Left colon (tissue), 2 donors: ENCODE results near the gene RGS5. TPM values are rescaled to one million over a fixed set of nuclear protein-coding genes. Genes with fewer than 3 reads are reported as not detected.

Experiments used
- ATAC-seq: fragments of 200-7000 bp; cut with Tn5 transposase; one replicate; pipeline ENCODE4 v1.9.1; 2020; ENCODE audit warnings: mild to moderate bottlenecking, moderate library complexity
- DNase-seq, 2 donors: peaks; one replicate each; pipeline ENCODE4 v3.0.0-alpha.2; 2020
- intact Hi-C, 2 donors: fragments of 100-400 bp; cut with DNase I in 1 of 2; cut with micrococcal nuclease in 1 of 2; formaldehyde crosslinking; loops; one replicate each; pipeline versions ENCODE4 v1.11.2 to v1.14.0; 2022; cut with DNase I, micrococcal nuclease
- total RNA-seq, 2 donors: library from RNA; stranded (reverse); fragmentation: NEBNext Ultra II Directional; extraction: Animal tissue kit (Norgen Biotek cat#: 25700); gene quantifications; one replicate each; pipeline ENCODE4 v1.2.1, GENCODE V29; 2021
- donor health status: DM: no; HTN: no; CAD: no.
- donor health status: DM: yes; HTN: yes; CAD: no.

RGS5 gene
- total RNA-seq, 2 donors from 2014 or later: 32.3 to 48.9 TPM

DNA sequence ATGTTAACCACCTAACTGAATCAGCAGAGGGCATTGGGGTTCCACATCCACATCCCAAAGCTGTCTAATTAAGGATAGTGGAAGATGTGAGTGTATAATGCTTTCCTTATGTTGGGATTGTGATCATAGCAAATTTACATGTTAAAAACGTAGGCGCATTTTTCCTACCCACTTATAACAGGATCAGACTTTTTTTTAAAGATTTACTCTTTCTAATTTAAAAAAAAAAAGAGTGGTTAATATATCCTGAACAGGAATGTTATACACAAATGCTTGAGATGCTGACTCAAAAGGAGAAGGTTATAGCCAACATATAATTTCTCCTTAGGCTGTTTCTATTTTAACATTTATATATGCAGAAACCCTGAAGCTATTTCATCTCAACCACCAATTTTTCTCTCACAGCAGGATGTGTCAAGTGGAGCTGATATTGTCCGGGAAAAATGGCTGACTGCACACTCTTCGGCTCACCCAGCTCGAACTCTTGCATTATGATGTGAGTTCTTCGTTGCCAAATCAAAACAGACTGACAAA lies 40.3 kb downstream of the RGS5 start:
- DNase-seq (no peak), ATAC-seq (no peak)
- intact Hi-C loops: no loop called here

DNA sequence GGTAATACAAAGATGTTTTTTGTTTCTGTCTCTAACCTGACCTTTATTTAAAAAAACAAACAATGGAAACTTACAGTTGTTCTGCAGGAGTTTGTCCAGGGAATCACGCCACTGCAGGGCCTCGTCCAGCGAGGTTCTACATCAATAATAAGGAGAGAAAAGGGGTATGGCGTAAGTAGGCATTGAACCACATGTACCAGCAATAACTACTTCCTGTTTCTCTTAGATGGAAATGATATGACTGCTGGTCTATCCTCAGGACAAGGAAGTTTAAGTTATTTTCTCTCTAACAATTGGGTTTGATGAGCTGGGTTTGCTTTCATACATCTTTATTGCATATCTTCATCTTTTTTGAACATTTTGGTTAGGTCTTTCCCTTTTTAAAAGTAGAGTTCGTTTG lies 40.9 kb downstream of the RGS5 start:
- DNase-seq (no peak), ATAC-seq (no peak)
- intact Hi-C loops: no loop called here

DNA sequence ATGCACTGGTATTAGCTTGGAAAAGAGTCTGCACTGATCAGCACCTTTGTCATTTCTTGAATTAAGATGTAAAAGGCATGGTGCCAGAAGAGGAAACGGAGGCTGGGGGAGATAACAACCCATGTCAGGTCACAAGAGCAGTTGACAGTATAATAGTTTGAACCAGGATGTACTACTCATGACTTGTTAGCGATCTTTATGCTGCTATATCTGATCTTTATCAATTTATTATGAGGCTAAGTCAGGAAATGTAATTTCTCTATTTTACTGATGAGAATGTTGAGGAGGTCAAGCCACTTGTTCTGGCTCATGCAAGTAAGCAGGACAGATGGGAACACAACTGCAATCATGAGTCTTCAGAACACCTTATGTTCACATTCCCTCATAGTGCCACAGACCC lies 41.4 kb downstream of the RGS5 start:
- intact Hi-C loops: no loop called here
- ATAC-seq (no peak), DNase-seq (no peak)

DNA sequence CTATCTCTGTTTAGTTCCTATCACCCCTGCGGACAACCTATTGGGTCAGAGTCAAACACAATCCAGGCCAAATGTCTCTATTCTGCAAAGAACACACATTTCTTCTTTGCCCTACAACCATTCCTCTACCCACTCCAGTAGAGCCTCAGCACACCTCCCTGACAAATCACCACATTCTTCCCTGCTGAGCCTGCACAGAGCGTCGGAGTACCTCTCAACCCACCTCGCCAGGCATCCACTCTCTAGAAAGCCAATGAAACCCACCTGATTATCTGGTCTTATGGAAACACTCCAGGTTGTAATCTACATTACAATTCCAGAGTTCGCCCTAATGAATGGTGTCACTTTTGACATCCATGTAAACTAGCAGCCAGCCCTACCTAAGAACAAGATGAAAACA lies 47.1 kb downstream of the RGS5 start:
- no peak for DNase-seq
- intact Hi-C loops: no loop called here
- no peak for ATAC-seq

DNA sequence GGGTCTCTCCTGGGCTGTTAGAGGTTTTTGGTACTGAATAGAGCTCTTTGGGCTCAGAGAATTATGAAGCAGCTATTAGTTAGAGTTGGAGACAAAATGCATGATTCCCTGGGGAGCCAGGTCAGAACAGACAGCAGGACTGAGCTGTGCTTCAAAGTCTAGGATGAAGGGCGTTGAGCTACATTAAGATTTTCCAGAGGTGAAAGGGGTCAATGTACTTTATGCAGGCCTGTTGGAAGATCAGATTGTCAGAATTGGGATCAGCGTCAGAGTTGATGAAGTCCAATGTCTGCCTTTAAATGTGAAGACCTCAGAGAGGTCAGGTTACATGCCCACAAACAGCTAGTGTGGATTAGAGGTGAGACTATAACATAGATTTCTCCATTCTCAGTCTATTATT lies 53.8 kb downstream of the RGS5 start:
- DNase-seq: no peak
- intact Hi-C loops: no loop called here
- ATAC-seq: no peak

DNA sequence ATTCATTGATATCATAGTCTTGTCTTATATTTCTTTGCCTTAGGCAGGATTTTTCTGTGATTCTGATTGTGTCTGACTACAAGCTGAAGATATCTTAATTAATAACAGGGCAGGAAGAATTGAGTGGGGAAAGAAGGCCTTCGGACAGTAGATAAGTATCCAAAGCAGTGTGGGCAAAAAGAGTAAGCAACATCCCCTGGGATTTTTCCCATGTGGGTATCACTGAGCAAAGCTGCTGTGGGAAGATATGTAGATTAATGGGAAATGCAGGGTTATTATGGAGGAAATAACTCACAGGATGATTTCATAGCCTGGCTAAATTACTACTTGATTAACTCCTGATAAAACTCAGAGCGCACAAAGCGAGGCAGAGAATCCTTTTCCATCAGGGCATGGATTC lies 55.7 kb downstream of the RGS5 start:
- ATAC-seq: no peak
- intact Hi-C loops: no loop called here
- no peak for DNase-seq

DNA sequence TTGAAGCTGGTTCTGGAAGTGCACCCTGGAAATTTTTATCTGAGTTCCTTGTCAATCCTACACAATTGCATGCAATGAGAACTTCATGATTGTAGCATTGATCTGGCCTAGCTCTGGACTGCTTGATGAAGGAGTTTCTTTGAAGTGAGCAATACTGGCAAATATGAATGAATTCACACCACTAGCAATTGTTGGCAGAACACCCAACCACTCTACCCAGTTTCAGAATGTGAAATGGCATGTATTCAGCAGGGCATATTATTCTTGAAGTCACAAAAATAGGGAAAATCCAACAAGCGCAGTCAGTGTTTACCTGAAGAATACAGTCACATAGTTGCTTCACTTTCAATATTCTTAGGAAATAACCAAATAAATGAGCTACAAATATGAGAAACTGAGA lies 57.3 kb downstream of the RGS5 start:
- no peak for ATAC-seq
- DNase-seq: no peak
- intact Hi-C loops: no loop called here

DNA sequence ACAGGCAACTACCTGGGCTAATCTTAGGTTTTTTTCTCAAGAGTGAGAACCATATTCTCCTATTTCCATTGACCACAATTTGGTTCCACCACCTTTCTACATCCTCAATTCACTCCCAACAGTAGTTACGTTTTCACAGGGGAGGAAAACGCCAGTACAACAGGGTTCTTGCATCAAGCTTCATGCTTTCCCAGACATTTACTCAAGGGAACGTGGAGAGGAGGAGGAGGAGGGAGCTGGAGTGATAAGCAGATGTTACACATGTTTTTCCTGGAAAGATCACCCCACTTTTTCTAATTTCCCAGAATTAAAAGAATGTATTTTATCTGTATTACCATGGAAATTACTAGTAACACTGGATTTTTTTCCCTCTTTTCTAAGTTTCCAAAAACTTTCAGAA lies 58.3 kb downstream of the RGS5 start:
- DNase-seq: no peak
- no peak for ATAC-seq
- intact Hi-C loops: no loop called here

DNA sequence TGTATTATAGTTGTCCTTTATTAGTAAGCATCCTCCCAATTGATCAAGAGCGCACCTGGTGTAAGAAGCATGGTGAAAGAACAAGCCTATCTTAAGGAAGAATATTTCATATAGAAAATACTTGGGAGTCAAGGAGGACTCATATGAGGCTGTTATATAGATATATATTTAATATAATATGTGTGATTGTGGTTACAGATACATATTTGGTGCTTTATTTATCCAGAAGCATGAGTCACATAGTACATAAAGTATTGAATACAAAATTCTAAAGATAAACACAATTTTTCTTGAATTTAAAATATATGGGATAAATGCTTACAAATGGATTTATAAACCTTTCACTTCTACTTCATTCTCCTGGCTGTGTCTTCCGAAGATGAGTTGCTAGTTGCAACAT lies 60.6 kb downstream of the RGS5 start:
- ATAC-seq (no peak), DNase-seq (no peak)
- intact Hi-C loops: no loop called here

DNA sequence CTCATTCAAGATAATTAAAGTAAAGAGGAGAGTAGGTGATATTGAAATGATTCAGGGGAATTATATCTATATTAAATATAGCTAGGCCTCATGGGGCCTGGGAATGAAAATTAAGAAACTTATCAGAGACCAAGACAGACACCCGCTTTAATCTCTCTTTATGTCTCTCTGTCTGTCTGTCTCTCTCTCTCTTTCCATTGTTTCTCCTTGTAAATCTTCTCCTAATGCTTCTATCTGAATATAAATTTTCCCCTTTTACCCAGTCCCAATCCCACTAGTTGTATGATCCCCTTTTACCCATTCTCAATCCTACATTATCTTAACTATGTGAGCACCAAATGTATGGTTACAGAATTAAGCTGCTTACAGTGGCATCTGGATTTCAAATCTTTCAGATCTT lies 61.2 kb downstream of the RGS5 start:
- ATAC-seq: no peak
- intact Hi-C loops: no loop called here

DNA sequence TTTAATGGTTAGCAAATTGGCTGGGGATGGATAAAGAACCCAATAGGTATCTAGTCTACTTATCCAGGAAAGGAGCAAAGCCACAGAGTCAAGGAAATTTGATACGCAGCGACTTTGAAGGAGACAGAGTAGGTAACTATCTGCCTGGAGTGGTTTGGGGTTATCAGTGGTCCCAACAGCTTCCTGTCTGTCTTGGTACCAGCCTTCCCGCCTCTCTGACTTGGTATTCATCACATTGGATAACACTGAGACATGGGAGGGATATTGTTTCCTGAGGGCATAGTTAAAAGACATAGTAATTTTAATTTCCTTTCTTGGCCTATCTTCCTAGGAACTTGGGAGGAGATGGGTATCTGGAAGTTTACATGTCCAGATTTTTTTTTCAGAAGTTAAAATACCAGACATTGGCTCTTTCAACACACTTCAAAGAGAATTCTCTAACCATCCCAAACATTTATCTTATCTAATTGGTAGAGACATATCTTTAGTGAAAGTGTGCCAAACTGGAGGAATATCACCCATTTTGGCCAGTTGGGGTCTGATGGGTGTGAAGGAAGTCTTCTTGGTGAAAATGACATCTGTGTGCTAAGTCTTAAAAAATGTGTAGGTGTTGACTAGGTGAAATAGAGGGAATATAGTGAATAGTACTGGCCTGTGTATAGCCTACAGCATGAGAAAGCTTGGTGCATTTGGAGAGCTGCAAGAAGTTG lies 65.0 kb downstream of the RGS5 start:
- intact Hi-C loops: no loop called here
- ATAC-seq (no peak), DNase-seq (no peak)

More for the DNA sequence above, 61.2 kb downstream of the RGS5 start:
- DNase-seq: no peak

DNA sequence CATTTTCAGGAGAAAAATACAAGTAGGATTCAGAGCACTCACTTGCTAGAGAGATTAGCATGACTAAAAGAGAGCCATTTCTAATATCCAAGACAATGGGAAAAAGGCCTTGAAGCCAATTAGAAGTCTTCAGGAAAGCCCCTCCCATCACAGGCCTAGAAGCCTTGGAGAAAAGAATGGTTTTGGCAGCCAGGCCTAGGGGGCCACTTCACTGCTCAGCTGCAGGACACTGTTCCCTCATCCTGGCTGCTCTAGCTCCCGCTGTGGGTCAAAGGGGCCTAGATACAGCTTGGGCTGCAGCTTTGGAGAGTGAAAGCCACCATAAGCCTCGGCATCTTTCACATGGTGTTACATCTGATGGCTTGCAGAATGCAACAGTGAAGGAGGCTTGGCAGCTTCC lies 70.7 kb downstream of the RGS5 start:
- intact Hi-C loops: no loop called here
- DNase-seq: no peak
- no peak for ATAC-seq

DNA sequence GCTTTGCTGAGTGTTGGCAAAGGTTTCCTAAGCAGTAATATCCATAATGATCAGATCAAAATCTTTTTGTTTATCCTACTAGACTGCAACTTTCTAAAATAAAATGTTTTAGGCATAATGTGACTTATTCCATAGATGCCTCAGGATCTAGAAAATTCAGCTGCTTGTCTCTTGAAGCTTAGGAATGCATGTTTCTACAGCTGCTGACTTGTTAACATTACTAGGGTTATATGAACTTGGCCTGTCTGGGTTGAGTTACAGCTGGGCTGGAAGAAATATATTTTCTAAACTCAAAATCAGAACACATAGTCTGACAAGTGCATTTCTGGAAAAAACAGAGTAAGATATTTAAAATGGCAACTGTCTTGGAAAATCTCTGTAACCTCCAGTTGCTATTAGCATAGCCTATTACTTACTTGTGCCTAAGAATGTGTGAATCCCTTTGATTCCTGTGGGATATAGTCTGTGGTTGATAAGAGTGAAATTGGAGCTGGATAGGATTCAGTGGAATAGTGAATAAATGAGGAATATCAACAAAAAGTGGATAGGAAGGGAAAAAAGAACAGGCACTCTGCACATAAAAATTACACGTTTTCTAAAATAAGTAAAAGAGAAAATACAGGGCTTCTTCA lies 72.4 kb downstream of the RGS5 start:
- ATAC-seq (no peak), DNase-seq (no peak)
- intact Hi-C loops: no loop called here

DNA sequence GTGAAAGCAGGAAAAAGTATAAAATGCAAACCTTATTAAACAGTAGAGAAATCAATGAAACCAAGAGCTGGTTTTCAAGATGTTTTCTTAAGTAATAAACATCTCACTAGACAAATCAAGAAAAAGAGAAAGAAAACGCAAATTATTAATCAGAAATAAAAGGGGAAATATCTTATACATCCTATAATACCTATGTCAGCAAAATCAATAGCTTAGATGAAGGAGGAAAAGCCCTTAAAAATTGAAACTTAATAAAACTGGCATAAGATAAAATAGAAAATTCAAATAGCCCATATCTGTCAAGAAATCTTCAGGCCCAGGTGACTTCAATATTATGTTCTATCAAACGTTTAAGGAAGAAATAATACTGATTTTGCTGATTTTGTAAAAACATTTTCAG lies 74.4 kb downstream of the RGS5 start:
- intact Hi-C loops: no loop called here
- no peak for ATAC-seq
- no peak for DNase-seq

DNA sequence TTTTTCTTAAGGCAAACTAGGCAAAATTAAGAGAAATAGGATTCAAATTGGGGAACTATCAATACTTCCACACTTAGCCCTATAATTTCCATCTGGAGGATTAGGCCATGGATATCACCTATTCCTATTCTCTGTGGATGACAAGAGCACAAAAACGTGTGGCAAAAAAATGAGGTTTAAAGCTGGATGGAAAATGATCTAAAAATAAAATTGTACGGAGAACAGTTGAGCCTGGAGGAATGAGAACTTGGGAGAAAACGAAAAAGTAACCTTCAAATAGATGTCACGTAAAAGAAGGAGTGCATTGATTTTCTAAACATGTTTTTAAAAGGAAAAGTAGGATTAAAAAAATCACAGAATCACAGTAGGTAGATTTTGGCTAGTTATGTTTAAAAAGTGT lies 77.9 kb downstream of the RGS5 start:
- DNase-seq: no peak

DNA sequence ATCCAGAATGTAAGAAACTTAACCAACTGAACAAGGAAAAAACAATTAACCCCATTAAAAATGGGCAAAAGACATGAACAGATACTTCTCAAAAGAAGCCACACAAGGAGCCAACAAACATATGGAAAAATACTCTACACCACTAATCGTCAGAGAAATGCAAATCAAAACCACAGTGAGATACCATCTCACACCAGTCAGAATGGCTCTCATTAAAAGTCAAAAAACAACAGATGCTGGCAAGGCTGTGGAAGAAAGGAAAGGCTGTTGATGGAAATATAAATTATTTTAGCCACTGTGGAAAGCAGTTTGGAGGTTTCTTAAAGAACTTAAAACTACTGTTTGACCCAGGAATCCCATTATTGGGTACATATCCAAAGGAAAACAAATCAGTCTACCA lies 82.3 kb downstream of the RGS5 start:
- DNase-seq (no peak), ATAC-seq (no peak)
- intact Hi-C loops: no loop called here

More for the DNA sequence above, 77.9 kb downstream of the RGS5 start:
- ATAC-seq: no peak
- intact Hi-C loops: no loop called here

DNA sequence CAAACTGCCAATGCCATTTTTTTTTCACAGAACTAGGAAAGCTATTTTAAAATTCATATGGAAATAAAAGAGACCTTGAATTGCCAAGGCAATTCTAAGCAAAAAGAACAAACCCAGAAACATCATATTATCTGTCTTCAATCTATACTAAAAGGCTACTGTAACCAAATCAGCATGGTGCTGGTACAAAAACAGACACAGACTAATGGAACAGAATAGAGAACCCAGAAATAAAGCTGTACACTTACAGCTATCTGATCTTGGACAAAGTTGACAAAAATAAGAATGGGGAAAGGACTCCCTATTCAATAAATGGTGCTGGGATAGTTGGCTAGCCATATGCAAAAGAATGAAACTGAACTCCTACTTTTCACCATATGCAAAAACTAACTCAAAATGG lies 83.0 kb downstream of the RGS5 start:
- DNase-seq (no peak), ATAC-seq (no peak)
- intact Hi-C loops: no loop called here

DNA sequence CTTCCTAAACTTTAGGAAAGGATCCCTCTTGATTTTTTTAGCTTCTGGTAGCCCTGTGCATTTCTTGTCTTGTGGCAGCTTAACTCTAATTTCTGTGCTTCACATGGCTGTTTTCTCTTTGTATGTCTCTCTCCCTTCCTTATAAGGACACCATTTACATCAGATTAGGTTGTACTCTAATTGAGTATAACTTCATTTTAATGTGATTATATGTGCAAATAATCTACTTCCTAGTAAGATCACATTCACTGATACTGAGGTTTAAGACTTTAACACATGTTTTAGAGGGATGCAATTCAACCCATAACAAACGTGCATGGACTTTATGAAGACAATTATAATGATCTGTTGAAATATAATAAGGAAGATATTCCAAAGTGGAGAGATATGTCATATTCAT lies 86.8 kb downstream of the RGS5 start:
- DNase-seq (no peak), ATAC-seq (no peak)
- intact Hi-C loops: no loop called here

DNA sequence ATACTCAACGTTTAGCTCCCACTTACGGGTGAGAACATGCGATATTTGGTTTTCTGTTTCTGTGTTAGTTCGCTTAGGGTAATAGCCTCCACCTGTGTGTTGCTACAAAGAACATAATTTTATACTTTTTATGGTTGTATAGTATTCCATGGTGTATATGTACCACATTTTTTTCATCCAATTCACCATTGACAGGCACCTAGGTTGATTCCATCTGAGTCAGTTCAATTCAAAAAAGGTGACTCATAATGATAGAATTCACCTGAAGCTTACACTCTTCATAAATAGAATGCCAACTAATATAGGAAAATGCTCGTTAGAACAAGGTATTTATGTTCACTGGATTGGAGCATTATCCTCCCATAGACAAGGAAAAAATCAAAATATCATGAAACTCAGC lies 95.1 kb downstream of the RGS5 start:
- ATAC-seq (no peak), DNase-seq (no peak)
- intact Hi-C loops: no loop called here

DNA sequence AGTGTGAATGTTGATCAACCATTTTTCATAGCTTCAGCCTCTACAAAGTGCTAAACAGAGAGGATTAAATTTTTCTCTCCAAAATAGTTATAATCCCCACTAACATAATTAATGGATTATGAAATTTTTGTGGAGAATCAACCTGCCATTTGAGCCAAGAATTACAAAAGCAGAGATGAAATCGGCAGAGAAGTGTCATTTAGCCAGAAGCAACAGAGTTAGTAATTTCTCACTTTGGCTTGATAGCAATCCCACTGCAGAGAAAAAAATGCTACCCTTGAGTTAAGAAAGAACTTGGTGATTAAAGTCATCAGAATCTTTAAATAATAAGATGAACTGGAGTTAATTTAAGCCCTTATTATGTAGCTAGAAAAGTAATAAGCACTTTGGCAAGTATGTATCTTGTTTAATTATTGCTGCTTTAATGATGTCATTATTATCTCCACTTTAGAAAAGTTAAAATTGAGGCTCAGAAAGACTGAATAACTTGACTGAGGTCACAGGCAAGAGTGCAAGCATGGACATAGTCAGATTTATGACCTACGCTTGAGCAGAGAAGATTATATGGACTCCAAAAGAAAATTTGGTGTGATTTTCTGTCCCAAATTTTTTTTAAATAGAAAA lies 96.2 kb downstream of the RGS5 start:
- intact Hi-C loops: no loop called here
- ATAC-seq: no peak
- no peak for DNase-seq
